GM23248 (cell line): ENCODE data around the gene TARDBP. TPM values are rescaled to one million over a fixed set of nuclear protein-coding genes. Genes with fewer than 3 reads are reported as not detected.

Source experiments
- DNase-seq: peaks from one replicate; pipeline ENCODE4 v3.0.0-alpha.2; 2015
- H2AFZ ChIP-seq: fragments of 200-600 bp; sonication (generic); 2 replicates; pipeline ENCODE4 v1.6.1; 2016; ENCODE audit warnings: antibody characterized with exemption
- H3F3A ChIP-seq: fragments of 200-600 bp; sonication (generic); 2 replicates; pipeline ENCODE4 v1.6.1; 2016; ENCODE audit warnings: mild to moderate bottlenecking, antibody characterized with exemption, mixed run types; ENCODE audit not compliant: insufficient read depth
- H3K27ac ChIP-seq: fragments of 200-600 bp; sonication (generic); 2 replicates; pipeline ENCODE4 v1.5.1; 2016; ENCODE audit warnings: mild to moderate bottlenecking
- H3K27me3 ChIP-seq: fragments of 200-600 bp; sonication (generic); replicated peaks from 2 replicates; pipeline ENCODE4 v1.6.1; 2016; ENCODE audit warnings: mild to moderate bottlenecking; ENCODE audit not compliant: insufficient read depth
- H3K36me3 ChIP-seq: fragments of 200-600 bp; sonication (generic); 2 replicates; pipeline ENCODE4 v1.6.1; 2016; ENCODE audit warnings: low read depth, mild to moderate bottlenecking
- H3K4me1 ChIP-seq: fragments of 200-600 bp; sonication (generic); 2 replicates; pipeline ENCODE4 v1.6.1; 2016; ENCODE audit warnings: mild to moderate bottlenecking; ENCODE audit not compliant: insufficient read depth
- H3K4me2 ChIP-seq: fragments of 200-600 bp; sonication (generic); one replicate; pipeline ENCODE4 v1.6.1; 2016; ENCODE audit warnings: mild to moderate bottlenecking; ENCODE audit not compliant: unreplicated experiment
- H3K4me3 ChIP-seq: fragments of 200-600 bp; sonication (generic); 2 replicates; pipeline ENCODE4 v1.5.1; 2016; ENCODE audit warnings: mild to moderate bottlenecking
- H3K79me2 ChIP-seq: fragments of 200-600 bp; sonication (generic); 2 replicates; pipeline ENCODE4 v1.6.1; 2016; ENCODE audit warnings: mild to moderate bottlenecking; ENCODE audit not compliant: insufficient read depth
- H3K9ac ChIP-seq: fragments of 200-600 bp; sonication (generic); 2 replicates; pipeline ENCODE4 v1.6.1; 2016; ENCODE audit warnings: mild to moderate bottlenecking
- H3K9me2 ChIP-seq: fragments of 200-600 bp; sonication (generic); 2 replicates; pipeline ENCODE4 v1.6.1; 2016; ENCODE audit warnings: mixed run types, mild to moderate bottlenecking, moderate library complexity; ENCODE audit not compliant: insufficient read depth
- H3K9me3 ChIP-seq: fragments of 200-600 bp; sonication (generic); one replicate; pipeline ENCODE4 v1.6.1; 2017; ENCODE audit warnings: low read depth
- H4K20me1 ChIP-seq: fragments of 200-600 bp; sonication (generic); 2 replicates; pipeline ENCODE4 v1.6.0; 2016; ENCODE audit not compliant: insufficient read depth
- EZH2 ChIP-seq: fragments of 200-600 bp; sonication (generic); IDR thresholded peaks from 2 replicates; pipeline ENCODE4 v1.6.1; 2018; ENCODE audit warnings: antibody characterized with exemption, mild to moderate bottlenecking; ENCODE audit not compliant: insufficient read depth, poor library complexity, severe bottlenecking
- EZH2phosphoT487 ChIP-seq: fragments of 200-600 bp; sonication (generic); IDR thresholded peaks from 2 replicates; pipeline ENCODE4 v1.6.1; 2018; ENCODE audit warnings: antibody characterized with exemption, moderate library complexity, mild to moderate bottlenecking, low read depth; ENCODE audit not compliant: insufficient read depth
- WGBS, 2 experiments: methylation state at CpG; one replicate each; pipeline ENCODE4 v1.1.6; 2015 to 2017; ENCODE audit warnings: low lambda C conversion rate in 2 of 2, low coverage in 1 of 2; ENCODE audit errors: missing lambda C conversion rate in 2 of 2; 5-methylcytosine and 5-hydroxymethylcytosine counted together
- in situ Hi-C: fragments of 300-500 bp; cut with MboI; formaldehyde crosslinking; loops from 2 replicates; pipeline ENCODE4 v1.15.0; 2020
- polyA plus RNA-seq: library from polyadenylated mRNA; unstranded; fragments of >200 nt; fragmentation: Nextera tagmentation; extraction: Ambion mirVana; gene quantifications from 2 replicates; pipeline ENCODE4 v1.2.1, GENCODE V29; 2016
- total RNA-seq: library from RNA; depleted of rRNA; stranded (reverse); fragments of >200 nt; shearing (Covaris generic); gene quantifications from 2 replicates; pipeline ENCODE4 v1.2.3, GENCODE V29; 2014

TARDBP gene
- total and polyA plus RNA-seq, 2 experiments from 2014 or later: 36.0 to 128 TPM

DNA sequence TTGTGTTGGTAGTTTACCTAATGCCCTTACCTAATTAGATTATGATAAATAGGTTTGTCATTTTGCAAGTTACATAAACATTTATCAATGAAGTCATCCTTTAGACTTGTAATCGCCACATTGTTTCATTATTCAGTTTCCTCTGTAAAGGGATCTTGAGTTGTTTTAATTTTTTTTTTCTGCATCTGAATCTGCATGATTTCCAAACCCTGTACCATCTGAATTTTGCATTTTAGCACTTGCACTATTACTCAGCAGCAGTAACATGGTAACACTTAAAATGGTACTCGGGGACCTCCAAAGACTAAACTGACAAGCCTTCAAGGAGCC is 12.4 kb downstream of the TARDBP start:
- peaks cover 58% of the 10 kb centered on the region for H3K79me2 ChIP-seq
- H2AFZ ChIP-seq: no peak overlapping the region
- TF ChIP-seq EZH2 (no peak), EZH2phosphoT487 (no peak)

DNA sequence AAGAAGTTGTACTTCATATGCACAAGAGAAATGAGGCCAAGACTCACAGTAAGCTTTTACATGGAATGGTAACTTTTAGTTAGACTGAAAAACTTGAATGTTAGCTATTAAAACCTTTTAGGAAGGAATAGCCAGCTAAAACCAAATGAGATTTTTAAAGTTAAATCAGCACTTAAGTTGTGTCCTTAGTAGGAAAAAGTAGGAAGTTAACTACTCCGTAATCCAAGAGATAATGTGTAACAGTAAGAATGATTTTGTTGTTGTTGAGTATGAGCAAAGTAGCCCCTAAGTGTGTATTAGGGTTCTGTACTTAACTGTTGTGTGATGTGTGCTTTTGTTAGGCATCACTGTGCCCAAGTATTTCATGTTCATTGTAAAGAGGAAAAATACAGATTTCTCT is 13.2 kb downstream of the TARDBP start:
- WGBS, 2 experiments: 79 to 81% methylated on average over 1 of the region's 1 CpG
- no peak for DNase-seq
- H3K9me3 ChIP-seq: no peaks in the 10 kb centered on the region
- no peaks in the 10 kb centered on the region for H3K9me2 ChIP-seq
- no peak overlapping the region for H3K9ac ChIP-seq
- in situ Hi-C loops: no loop called here
- peaks cover 6% of the 10 kb centered on the region; the same call in 1 of the 2 replicates for H3K4me1 ChIP-seq
- H4K20me1 ChIP-seq: no peaks in the 10 kb centered on the region
- H3K36me3 ChIP-seq: peaks cover 58% of the 10 kb centered on the region
- TF ChIP-seq EZH2: no peak
- TF ChIP-seq EZH2phosphoT487: no peak
- peaks cover 50% of the 10 kb centered on the region for H3K79me2 ChIP-seq
- H3K4me2 ChIP-seq: no peak overlapping the region
- no peak overlapping the region for H3K27ac ChIP-seq
- H3K4me3 ChIP-seq: no peak overlapping the region
- no peaks in the 10 kb centered on the region for H3K27me3 ChIP-seq
- peaks cover 58% of the 10 kb centered on the region for H3F3A ChIP-seq
- no peak overlapping the region for H2AFZ ChIP-seq

More for the DNA sequence above, 12.4 kb downstream of the TARDBP start:
- no peak overlapping the region for H3K9ac ChIP-seq
- H3K4me1 ChIP-seq: peaks cover 6% of the 10 kb centered on the region; the same call in 1 of the 2 replicates
- H3K27ac ChIP-seq: no peak overlapping the region
- 24 to 25% methylated on average over 2 of the region's 2 CpGs for WGBS, 2 experiments
- in situ Hi-C loops: no loop called here
- no peak overlapping the region for H3K4me2 ChIP-seq
- no peaks in the 10 kb centered on the region for H3K9me2 ChIP-seq
- no peak for DNase-seq
- no peak overlapping the region for H3K4me3 ChIP-seq
- H3K36me3 ChIP-seq: peaks cover 66% of the 10 kb centered on the region
- H3F3A ChIP-seq: peaks cover 51% of the 10 kb centered on the region
- H3K27me3 ChIP-seq: no peaks in the 10 kb centered on the region
- H3K9me3 ChIP-seq: no peaks in the 10 kb centered on the region
- no peaks in the 10 kb centered on the region for H4K20me1 ChIP-seq

DNA sequence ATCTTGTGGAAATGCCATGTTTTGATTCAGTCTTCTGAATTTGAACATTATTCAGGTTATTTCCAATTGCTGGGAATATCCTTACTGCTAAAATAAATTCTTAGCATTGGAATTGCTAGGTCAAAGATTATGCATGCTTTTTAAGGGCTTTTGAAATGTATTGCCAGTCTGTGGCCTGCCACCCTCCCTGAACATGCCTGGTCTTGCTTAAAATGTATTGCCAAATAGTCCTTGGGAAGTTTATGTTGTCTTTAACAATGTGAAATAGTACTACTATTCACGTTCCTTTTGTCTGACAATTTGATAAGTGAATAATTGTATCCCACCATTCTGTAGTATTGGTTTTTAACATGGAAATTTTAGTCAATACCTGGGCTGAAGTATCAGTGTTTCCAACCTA is 13.6 kb downstream of the TARDBP start:
- Histone ChIP-seq H3K9me2 (no peaks in the 10 kb centered on the region), H3K79me2 (peaks cover 45% of the 10 kb centered on the region), H3K4me1 (peaks cover 6% of the 10 kb centered on the region; the same call in 1 of the 2 replicates), H2AFZ (no peak overlapping the region), H3K4me3 (no peak overlapping the region), H3F3A (peaks cover 60% of the 10 kb centered on the region), H3K9me3 (no peaks in the 10 kb centered on the region), H3K27ac (no peak overlapping the region), H3K36me3 (peaks cover 54% of the 10 kb centered on the region), H4K20me1 (no peaks in the 10 kb centered on the region), H3K4me2 (no peak overlapping the region), H3K9ac (no peak overlapping the region), H3K27me3 (no peaks in the 10 kb centered on the region)
- 81 to 91% methylated on average over 1 of the region's 1 CpG for WGBS, 2 experiments
- DNase-seq: no peak
- TF ChIP-seq EZH2 (no peak), EZH2phosphoT487 (no peak)
- in situ Hi-C loops: no loop called here

DNA sequence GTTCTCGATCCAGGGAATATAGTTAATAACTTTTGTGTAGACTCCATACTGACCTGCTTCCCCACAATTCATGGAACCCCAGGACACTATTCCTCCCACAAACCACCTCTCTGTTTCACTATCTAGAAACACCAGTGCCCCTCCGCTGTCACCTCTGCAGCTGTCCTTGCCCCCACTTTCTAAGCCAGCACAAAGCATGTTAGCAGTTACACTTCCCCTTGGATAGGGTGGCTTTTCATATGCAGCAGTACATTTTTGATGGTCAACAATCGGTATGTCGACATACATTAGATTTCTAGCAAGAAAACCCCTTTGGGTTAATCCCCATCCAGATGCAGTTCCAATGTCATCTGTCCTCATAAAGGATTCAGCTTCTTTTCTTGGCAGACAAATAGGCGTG is 14.4 kb downstream of the TARDBP start:
- Histone ChIP-seq H3F3A (peaks cover 58% of the 10 kb centered on the region), H3K4me1 (peaks cover 6% of the 10 kb centered on the region; the same call in 1 of the 2 replicates), H3K27ac (no peak overlapping the region), H2AFZ (no peak overlapping the region), H3K4me3 (no peak overlapping the region), H3K79me2 (peaks cover 37% of the 10 kb centered on the region), H3K9me3 (no peaks in the 10 kb centered on the region), H3K9me2 (no peaks in the 10 kb centered on the region), H3K4me2 (no peak overlapping the region), H3K36me3 (peaks cover 45% of the 10 kb centered on the region), H4K20me1 (no peaks in the 10 kb centered on the region), H3K27me3 (no peaks in the 10 kb centered on the region), H3K9ac (no peak overlapping the region)
- TF ChIP-seq EZH2phosphoT487 (no peak), EZH2 (no peak)
- WGBS, 2 experiments: 97 to 98% methylated on average over 5 of the region's 5 CpGs
- in situ Hi-C loops: no loop called here
- DNase-seq: no peak

DNA sequence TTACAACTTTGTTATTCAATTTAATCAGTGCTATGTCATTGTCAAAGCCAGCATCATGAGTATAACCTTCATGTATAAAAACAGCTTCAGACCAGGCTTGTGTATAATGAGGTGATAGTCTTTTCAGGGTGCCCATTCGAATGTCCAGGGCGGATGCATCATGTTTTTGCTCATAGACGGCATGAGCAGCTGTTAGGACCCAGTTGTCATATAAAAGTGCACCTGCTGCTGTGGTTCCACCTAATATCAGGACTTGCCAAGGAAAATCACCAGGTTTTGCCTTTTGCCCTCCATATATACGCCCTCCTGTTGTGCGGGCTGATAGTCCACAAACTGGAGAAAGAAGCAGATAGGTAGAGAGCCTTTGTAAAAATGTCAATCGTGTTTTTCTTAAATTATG is 14.9 kb downstream of the TARDBP start:
- Histone ChIP-seq H3K9ac (no peak overlapping the region), H3K4me1 (peaks cover 6% of the 10 kb centered on the region; the same call in 1 of the 2 replicates), H4K20me1 (no peaks in the 10 kb centered on the region), H3K27ac (no peak overlapping the region), H3K9me3 (no peaks in the 10 kb centered on the region), H3K4me2 (no peak overlapping the region), H3K4me3 (no peak overlapping the region), H3F3A (peaks cover 54% of the 10 kb centered on the region), H3K27me3 (no peaks in the 10 kb centered on the region), H3K9me2 (no peaks in the 10 kb centered on the region), H2AFZ (no peak overlapping the region), H3K79me2 (peaks cover 33% of the 10 kb centered on the region), H3K36me3 (peaks cover 41% of the 10 kb centered on the region)
- no peak for DNase-seq
- TF ChIP-seq EZH2 (no peak), EZH2phosphoT487 (no peak)
- in situ Hi-C loops: no loop called here
- WGBS, 2 experiments: 80 to 82% methylated on average over 6 of the region's 6 CpGs
